ENCODE measurements around the gene ITPK1. TPM values are rescaled to one million over a fixed set of nuclear protein-coding genes. Genes with fewer than 3 reads are reported as not detected.

The ITPK1 gene
- total RNA-seq, 3 donors from 2014 or later (not counting 1 experiment from before 2014, with no cell fraction given), result 73.2 to 74.8 (median 74.4) TPM

DNA sequence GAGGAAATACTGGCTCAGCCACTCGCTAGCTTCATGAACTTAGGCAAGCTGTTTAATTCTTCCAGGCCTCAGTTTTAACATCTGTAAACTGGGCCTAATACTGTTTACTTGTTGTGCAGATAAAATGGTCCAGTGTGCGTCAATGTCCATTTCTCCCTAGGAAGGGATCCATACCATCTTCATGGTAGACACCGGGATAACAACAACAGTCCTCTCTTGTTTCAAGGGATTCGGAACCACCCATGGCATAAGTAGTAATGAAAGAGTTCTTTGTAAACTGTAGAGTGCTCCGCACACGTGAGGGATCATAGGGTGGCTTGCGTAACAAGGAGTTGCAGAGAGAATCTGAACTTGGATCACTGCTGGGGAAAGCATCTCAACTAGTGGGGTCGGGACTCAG is 210.1 kb downstream of the ITPK1 start:
- no peak for DNase-seq
- intact Hi-C loops (cut with micrococcal nuclease), result no loop called here
- Histone ChIP-seq H3K4me3 (ENCODE audit: low read length) (no peak overlapping the region), H3K4me1 (ENCODE audit: control insufficient read depth, insufficient read depth, low read length) (no peaks in the 10 kb centered on the region), H3K27ac (ENCODE audit: low read length) (no peak overlapping the region), H3K36me3 (ENCODE audit: control insufficient read depth, insufficient read depth, low read length) (no peaks in the 10 kb centered on the region), H3K27me3 (ENCODE audit: control insufficient read depth, insufficient read depth, low read length) (peaks cover 2% of the 10 kb centered on the region), H3K9me3 (ENCODE audit: control insufficient read depth, insufficient read depth, low read length) (no peaks in the 10 kb centered on the region)
- Mint-ChIP-seq H3K4me1 (no peaks in the 10 kb centered on the region), H3K36me3 (no peaks in the 10 kb centered on the region), H3K4me3 (no peak overlapping the region), H3K27ac (no peak overlapping the region), H3K27me3 (ENCODE audit: low read depth in 2 of 2) (peaks cover 17 to 19% of the 10 kb centered on the region in 2 donors), H3K9me3 (no peaks in the 10 kb centered on the region)
- WGBS (ENCODE audit: insufficient coverage), result 92% methylated on average over 8 of the region's 8 CpGs
- ATAC-seq, result no peak
- TF ChIP-seq, protein P1, sequence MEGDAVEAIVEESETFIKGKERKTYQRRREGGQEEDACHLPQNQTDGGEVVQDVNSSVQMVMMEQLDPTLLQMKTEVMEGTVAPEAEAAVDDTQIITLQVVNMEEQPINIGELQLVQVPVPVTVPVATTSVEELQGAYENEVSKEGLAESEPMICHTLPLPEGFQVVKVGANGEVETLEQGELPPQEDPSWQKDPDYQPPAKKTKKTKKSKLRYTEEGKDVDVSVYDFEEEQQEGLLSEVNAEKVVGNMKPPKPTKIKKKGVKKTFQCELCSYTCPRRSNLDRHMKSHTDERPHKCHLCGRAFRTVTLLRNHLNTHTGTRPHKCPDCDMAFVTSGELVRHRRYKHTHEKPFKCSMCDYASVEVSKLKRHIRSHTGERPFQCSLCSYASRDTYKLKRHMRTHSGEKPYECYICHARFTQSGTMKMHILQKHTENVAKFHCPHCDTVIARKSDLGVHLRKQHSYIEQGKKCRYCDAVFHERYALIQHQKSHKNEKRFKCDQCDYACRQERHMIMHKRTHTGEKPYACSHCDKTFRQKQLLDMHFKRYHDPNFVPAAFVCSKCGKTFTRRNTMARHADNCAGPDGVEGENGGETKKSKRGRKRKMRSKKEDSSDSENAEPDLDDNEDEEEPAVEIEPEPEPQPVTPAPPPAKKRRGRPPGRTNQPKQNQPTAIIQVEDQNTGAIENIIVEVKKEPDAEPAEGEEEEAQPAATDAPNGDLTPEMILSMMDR (IDR thresholded peaks at IDR 0.05), result no peak

DNA sequence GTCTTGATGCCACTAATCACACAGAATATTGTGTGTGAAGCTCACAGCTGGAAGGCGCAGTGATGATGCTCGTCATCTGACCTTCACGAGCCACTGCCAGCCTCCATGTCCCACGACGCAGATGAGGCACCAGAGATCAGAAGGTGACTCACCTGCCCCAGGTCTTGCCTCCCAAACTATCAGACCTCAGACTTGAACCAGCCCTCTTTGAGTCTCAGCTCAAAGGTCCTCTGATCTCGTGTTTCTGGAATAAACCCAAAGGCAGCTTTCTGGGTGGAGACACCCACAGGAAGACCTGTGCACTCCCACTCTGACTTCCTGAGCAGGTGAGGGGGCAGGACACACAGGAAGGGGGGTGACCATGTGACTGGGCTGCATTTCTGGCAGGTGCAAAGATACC is 212.4 kb downstream of the ITPK1 start:
- ATAC-seq, result no peak
- no peaks in the 10 kb centered on the region for H3K9me3 ChIP-seq (ENCODE audit: control insufficient read depth, insufficient read depth, low read length)
- H3K4me1 ChIP-seq (ENCODE audit: control insufficient read depth, insufficient read depth, low read length), result no peaks in the 10 kb centered on the region
- peaks cover 2% of the 10 kb centered on the region for H3K27me3 ChIP-seq (ENCODE audit: control insufficient read depth, insufficient read depth, low read length)
- Mint-ChIP-seq H3K27me3 (ENCODE audit: low read depth in 2 of 2) (peaks cover 15 to 17% of the 10 kb centered on the region in 2 donors), H3K27ac (no peak overlapping the region), H3K36me3 (no peaks in the 10 kb centered on the region), H3K9me3 (no peaks in the 10 kb centered on the region), H3K4me1 (no peaks in the 10 kb centered on the region), H3K4me3 (no peak overlapping the region)
- intact Hi-C loops (cut with micrococcal nuclease), result no loop called here
- H3K4me3 ChIP-seq (ENCODE audit: low read length), result no peak overlapping the region
- TF ChIP-seq, protein P1 (IDR thresholded peaks at IDR 0.05), result no peak
- H3K36me3 ChIP-seq (ENCODE audit: control insufficient read depth, insufficient read depth, low read length), result no peaks in the 10 kb centered on the region
- WGBS (ENCODE audit: insufficient coverage), result 70% methylated on average over 6 of the region's 6 CpGs
- no peak overlapping the region for H3K27ac ChIP-seq (ENCODE audit: low read length)
- DNase-seq, result no peak

DNA sequence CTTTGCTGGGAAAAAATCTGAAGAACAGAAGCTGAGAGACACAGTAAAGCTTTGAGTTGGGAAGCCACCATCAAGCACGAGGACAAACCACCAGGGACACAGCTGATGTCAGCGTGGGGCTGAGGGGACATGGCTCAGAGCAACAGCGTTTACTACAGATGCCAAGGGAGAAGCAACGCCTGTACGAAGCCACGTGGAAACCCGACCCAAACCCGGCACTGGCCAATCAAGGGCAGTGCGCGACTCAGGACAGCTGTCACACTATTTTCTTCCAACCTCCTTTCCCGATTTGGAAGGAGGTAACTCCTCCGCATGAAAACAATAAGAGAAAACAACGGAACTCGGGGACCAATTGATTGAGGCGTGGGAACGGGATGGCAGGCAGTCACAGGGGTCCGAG is 213.0 kb downstream of the ITPK1 start:
- no peaks in the 10 kb centered on the region for H3K9me3 Mint-ChIP-seq
- no peak overlapping the region for H3K27ac Mint-ChIP-seq
- intact Hi-C loops (cut with micrococcal nuclease), result no loop called here
- H3K27me3 Mint-ChIP-seq (ENCODE audit: low read depth in 2 of 2), result peaks cover 17 to 20% of the 10 kb centered on the region in 2 donors
- H3K4me1 Mint-ChIP-seq, result no peaks in the 10 kb centered on the region
- H3K36me3 Mint-ChIP-seq, result no peaks in the 10 kb centered on the region
- WGBS (ENCODE audit: insufficient coverage), result 20% methylated on average over 17 of the region's 17 CpGs
- no peak overlapping the region for H3K4me3 ChIP-seq (ENCODE audit: low read length)
- ATAC-seq, result no peak
- H3K4me3 Mint-ChIP-seq, result no peak overlapping the region
- TF ChIP-seq, protein P1 (IDR thresholded peaks at IDR 0.05), result no peak
- peaks cover 2% of the 10 kb centered on the region for H3K27me3 ChIP-seq (ENCODE audit: control insufficient read depth, insufficient read depth, low read length)
- H3K27ac ChIP-seq (ENCODE audit: low read length), result no peak overlapping the region
- H3K36me3 ChIP-seq (ENCODE audit: control insufficient read depth, insufficient read depth, low read length), result no peaks in the 10 kb centered on the region
- no peak for DNase-seq
- no peaks in the 10 kb centered on the region for H3K4me1 ChIP-seq (ENCODE audit: control insufficient read depth, insufficient read depth, low read length)
- H3K9me3 ChIP-seq (ENCODE audit: control insufficient read depth, insufficient read depth, low read length), result no peaks in the 10 kb centered on the region

DNA sequence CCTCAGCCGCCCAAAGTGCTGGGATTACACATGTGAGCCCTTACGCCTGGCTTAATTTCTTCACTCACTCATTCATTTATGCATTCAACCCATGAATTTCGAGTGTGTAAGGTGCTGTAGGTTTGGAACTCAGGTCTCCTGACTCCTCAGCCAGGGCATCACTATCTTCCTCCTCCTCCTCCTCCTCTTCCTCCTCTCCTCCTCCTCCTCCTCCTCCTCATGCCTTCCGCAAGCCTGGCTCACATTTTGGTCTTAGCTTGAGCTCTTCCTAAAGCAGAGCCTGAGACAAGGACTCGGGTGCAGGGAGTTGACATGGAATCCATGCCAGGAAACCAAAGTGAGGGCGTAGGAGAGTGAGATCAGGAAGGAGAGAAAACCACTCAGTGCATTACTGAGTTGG is 213.5 kb downstream of the ITPK1 start:
- WGBS (ENCODE audit: insufficient coverage), result 69% methylated on average over 6 of the region's 6 CpGs
- no peaks in the 10 kb centered on the region for H3K9me3 Mint-ChIP-seq

More for the DNA sequence above, 213.5 kb downstream of the ITPK1 start:
- H3K36me3 ChIP-seq (ENCODE audit: control insufficient read depth, insufficient read depth, low read length), result no peaks in the 10 kb centered on the region
- H3K9me3 ChIP-seq (ENCODE audit: control insufficient read depth, insufficient read depth, low read length), result no peaks in the 10 kb centered on the region
- H3K36me3 Mint-ChIP-seq, result no peaks in the 10 kb centered on the region
- peaks cover 2% of the 10 kb centered on the region for H3K27me3 ChIP-seq (ENCODE audit: control insufficient read depth, insufficient read depth, low read length)
- DNase-seq, result no peak
- H3K4me3 Mint-ChIP-seq, result no peak overlapping the region
- peaks cover 19 to 21% of the 10 kb centered on the region in 2 donors for H3K27me3 Mint-ChIP-seq (ENCODE audit: low read depth in 2 of 2)
- intact Hi-C loops (cut with micrococcal nuclease), result no loop called here
- no peak overlapping the region for H3K27ac ChIP-seq (ENCODE audit: low read length)
- no peaks in the 10 kb centered on the region for H3K4me1 ChIP-seq (ENCODE audit: control insufficient read depth, insufficient read depth, low read length)
- TF ChIP-seq, protein P1 (IDR thresholded peaks at IDR 0.05), result no peak
- no peak for ATAC-seq
- no peak overlapping the region for H3K4me3 ChIP-seq (ENCODE audit: low read length)
- no peaks in the 10 kb centered on the region for H3K4me1 Mint-ChIP-seq
- no peak overlapping the region for H3K27ac Mint-ChIP-seq
